Panc1 (cell line): ENCODE data around the gene ULBP3.

Experiments
- CTCF ChIP-seq: fragments of 450-650 bp; IDR thresholded peaks from 2 replicates; pipeline ENCODE4 v1.5.1; 2017; ENCODE audit warnings: mild to moderate bottlenecking
- POLR2AphosphoS5 ChIP-seq: IDR thresholded peaks from 2 replicates; pipeline ENCODE4 v1.6.1; 2012; ENCODE audit warnings: mild to moderate bottlenecking, low read depth, low read length, moderate library complexity
- REST ChIP-seq, 2 experiments: IDR thresholded peaks; 2 replicates each; pipeline ENCODE4 v1.6.1; 2011 to 2012; ENCODE audit warnings: low read depth in 2 of 2, control low read depth in 1 of 2, low read length in 1 of 2, mild to moderate bottlenecking in 1 of 2, moderate library complexity in 1 of 2; ENCODE audit not compliant: insufficient read depth in 1 of 2

DNA sequence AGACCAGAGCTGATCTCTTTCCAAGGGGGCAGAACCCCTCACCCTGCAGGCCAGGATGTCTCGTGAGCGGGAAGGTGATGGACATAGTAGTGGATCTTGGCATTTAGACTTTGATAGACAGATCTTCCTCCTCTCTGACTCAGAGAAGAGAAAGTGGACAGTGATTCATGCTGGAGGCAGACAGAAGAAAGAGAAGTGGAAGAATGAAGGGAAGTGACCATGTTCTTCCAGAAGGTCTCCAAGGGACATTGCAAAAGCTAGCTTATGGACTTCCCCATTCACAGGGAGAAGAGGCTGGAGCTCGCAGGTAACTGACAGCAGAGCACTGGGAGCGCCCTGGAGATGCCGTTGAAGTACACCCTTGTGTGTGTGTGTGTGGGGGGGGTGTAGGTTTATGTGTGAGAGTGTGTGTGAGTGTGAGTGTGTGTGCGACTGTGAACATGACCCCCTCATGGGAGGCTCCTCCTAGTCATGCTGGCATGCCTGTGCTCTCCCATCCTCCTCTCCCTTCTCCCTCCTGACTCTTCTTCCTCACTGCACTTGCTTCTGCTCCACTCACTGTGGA is 35.6 kb downstream of the ULBP3 start:
- TF ChIP-seq CTCF (no peak), POLR2AphosphoS5 (no peak), REST (IDR thresholded peaks at IDR 0.05; ENCODE audit: insufficient read depth in 1 of 2, low read depth in 2 of 2, low read length in 1 of 2) (no peak)
